GM19467 (cell line): ENCODE measurements around the gene HLTF.
A peak's percentile ranks its signal among the peaks of the same experiment; 100 is the strongest.

Source experiments
- ATAC-seq: cut with Tn5 transposase; IDR thresholded peaks from one replicate; pipeline ENCODE4 v1.9.1; 2021; ENCODE audit warnings: mild to moderate bottlenecking, moderate library complexity; ENCODE audit not compliant: unreplicated experiment

HLTF gene

GRCh38 chr3:149018247-149018646 is 68.1 kb downstream of the HLTF start:
- no peak for ATAC-seq

GRCh38 chr3:149016669-149017541 is 69.4 kb downstream of the HLTF start:
- ATAC-seq: no peak

GRCh38 chr3:149016242-149016641 is 70.1 kb downstream of the HLTF start:
- ATAC-seq: no peak

- no peak for ATAC-seq
These were observed 70.9 kb downstream of the HLTF start for GRCh38 chr3:149015393-149015792.

DNA sequence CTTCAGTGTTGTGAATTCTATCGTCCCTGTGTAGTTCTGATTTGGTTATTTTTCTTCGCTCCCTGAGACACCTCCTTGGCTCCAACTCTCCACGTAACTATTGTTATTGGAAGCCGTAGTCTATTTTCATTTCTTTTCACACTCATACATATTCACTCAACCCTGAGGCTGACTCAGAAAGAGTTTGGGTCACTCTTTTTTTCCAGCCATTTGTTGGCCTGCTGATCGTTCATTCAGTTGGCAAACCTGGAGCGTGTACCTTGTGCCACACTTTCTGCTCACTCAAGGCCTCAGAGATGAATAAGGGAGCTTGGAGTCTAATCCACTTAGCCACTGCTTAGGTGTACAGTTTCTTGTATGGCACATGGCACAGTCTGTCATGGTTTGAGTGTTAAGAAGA is 72.6 kb downstream of the HLTF start:
- ATAC-seq: no peak

GRCh38 chr3:149011676-149012075 is 74.7 kb downstream of the HLTF start:
- no peak for ATAC-seq

- ATAC-seq: no peak
These were observed 75.4 kb downstream of the HLTF start for GRCh38 chr3:149010966-149011365.

DNA sequence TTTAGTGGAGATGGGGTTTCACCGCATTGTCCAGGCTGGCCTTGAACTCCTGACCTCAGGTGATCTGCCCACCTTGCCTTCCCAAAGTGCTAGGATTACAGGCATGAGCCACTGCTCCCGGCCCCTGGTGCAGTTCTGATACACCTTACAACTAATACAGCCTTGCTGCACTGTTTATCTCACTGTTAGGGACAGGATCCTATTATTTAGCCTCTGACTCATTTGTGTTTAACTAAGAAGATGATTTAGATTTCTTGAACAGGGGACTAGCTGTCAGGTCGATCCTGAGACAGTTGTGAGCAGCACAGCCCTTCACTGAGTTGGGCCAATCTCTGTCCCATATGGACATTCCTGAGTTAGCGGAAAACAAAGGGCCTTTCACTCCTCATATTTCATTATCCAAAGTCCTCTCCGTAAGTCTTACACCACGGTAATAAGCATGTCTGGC is 75.8 kb downstream of the HLTF start:
- ATAC-seq: no peak

- ATAC-seq: peak; percentile 81
These were observed 76.6 kb downstream of the HLTF start for GRCh38 chr3:149009732-149010131.

- ATAC-seq: no peak
These were observed 78.6 kb downstream of the HLTF start for GRCh38 chr3:149007567-149008257.

DNA sequence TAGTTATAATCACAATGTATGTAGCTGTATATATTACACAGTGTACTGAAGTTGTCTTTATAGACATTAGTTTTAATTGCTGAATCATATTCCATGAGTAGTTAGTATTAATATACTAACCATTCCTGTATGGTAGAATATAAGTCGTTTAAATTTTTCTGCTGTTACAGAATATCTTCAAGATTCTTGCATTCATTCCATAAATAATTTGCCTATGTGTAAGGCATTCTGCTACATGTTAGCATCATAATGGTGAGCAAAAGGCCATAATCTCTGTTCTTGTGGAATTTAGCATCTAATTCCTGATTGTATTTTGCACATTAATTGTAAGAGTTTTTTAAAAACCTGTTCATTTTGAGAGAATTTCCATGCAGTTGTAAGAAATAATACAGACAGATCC is 80.9 kb downstream of the HLTF start:
- ATAC-seq: no peak

GRCh38 chr3:149004622-149005021 is 81.7 kb downstream of the HLTF start:
- no peak for ATAC-seq

GRCh38 chr3:149003653-149004305 is 82.6 kb downstream of the HLTF start:
- peak; percentile 58 for ATAC-seq

GRCh38 chr3:149001727-149002126 is 84.6 kb downstream of the HLTF start:
- ATAC-seq: no peak

- ATAC-seq: no peak
These were observed 86.1 kb downstream of the HLTF start for GRCh38 chr3:149000206-149000745.

DNA sequence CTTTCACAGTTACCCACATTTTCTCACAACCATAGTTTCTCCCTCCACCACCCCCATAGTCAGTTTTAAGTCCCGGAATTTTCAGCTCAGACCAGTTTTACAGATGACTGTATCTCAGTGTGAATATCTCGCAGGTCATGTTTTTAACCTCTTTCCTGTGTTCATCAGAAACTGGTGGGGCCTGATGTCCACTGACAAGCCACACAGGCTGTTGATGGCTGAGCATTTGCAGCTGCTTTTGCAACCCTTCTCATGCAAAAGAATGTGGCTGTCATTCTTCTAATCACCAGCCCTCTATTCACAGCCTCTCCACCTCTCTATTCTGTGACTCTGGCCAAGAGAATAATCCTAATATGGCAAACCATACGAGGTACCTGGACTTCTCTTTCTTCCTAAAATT is 86.5 kb downstream of the HLTF start:
- no peak for ATAC-seq

GRCh38 chr3:148998715-148999423 is 87.5 kb downstream of the HLTF start:
- ATAC-seq: peak; percentile 44

DNA sequence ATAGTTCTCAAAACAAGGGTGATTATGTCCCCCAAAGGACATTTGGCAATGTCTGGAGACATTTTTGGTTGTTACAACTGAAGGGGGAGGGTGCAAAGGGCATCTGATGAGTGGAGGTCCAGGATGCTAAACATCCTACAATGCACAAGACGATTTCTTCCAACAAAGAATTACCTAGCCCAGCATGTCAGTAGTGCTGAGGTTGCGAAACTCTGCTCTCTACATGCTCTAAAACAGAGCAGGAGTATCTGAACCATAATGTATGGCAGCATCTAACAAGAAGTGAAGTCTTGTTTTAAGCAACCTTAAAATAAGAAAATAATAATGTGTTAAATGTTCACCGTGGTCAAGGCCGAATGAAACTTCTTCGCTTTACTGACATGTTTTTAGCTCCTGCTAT is 88.0 kb downstream of the HLTF start:
- ATAC-seq: no peak

- no peak for ATAC-seq
These were observed 88.7 kb downstream of the HLTF start for GRCh38 chr3:148997623-148998022.

DNA sequence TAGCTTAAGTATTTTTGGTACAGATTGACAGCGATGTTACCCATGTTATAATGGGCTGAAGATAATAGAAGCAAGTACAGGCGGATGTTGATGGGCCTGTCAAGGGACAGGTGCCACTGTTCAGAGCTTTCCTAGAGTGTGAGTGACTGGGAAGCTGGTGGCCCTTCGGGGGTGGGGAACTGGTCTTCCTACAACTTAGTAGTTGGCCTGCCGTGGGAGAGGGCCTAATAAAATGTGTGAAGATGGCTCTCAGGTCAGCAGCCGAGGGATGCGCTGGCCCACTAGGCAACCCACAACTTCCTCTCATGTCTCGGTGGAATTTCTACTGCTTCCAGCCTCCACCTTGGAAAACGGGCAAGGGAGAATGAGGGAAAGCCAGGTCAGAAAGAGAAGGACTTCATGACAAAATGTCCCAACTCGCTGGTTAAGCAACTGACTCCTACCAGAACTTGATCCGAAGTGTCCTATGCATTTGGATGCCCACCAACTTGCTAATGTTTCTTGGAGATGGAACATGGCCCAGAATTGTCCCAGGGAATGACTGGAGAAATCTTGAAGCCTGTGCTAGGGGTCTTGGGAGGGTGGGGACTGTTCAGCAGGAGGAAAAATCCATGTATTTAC is 93.6 kb downstream of the HLTF start:
- no peak for ATAC-seq
